ENCODE data around the gene C6orf89.

The C6orf89 gene

DNA sequence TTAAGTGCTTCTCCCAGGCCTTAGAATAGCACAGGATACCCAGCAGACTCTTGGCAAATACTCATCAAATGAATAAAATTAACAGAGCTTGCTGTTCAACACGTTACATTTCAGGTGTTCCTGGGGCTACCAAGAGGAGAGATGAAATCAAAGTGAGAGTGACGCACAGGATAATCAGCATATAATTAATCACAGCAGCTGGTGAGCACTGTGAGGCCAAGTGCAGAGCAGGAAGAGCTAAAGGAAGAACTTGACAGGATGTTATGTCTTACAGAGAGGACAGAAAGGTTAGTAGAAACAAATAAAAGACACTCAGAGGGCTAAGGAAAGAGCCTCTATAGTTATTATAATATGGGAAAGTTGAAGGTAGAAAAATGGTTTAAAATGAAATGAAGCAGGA, 19.9 kb upstream of the C6orf89 start:
- no peak overlapping the region for H3K4me2 ChIP-seq (ENCODE audit: low read length, poor library complexity, severe bottlenecking)
- peaks cover 54% of the 10 kb centered on the region for H3K79me1 ChIP-seq (replicated peaks; ENCODE audit: low read length, poor library complexity, severe bottlenecking)
- H3K18ac ChIP-seq (ENCODE audit: low read depth in 1 of 2, low read length in 2 of 2), result no peak overlapping the region
- no peak overlapping the region for H4K8ac ChIP-seq (ENCODE audit: low read length)
- peaks cover 17 to 26% of the 10 kb centered on the region in 2 experiments for H3K36me3 ChIP-seq (ENCODE audit: control insufficient read depth in 1 of 2, insufficient read depth in 2 of 2, low read depth in 1 of 2, low read length in 2 of 2)
- no peak overlapping the region for H3K27ac ChIP-seq (ENCODE audit: low read length, poor library complexity, severe bottlenecking)
- H2AK5ac ChIP-seq (ENCODE audit: low read length, severe bottlenecking), result no peak overlapping the region
- no peaks in the 10 kb centered on the region for H3K27me3 ChIP-seq (ENCODE audit: control insufficient read depth in 1 of 2, insufficient read depth in 1 of 2, low read length in 2 of 2)
- no peak overlapping the region for H2BK15ac ChIP-seq (ENCODE audit: low read depth, poor library complexity, severe bottlenecking)
- peaks cover 1% of the 10 kb centered on the region for H3K4me1 ChIP-seq (ENCODE audit: control insufficient read depth, insufficient read depth, low read depth, low read length)
- WGBS, result 78% methylated on average over 2 of the region's 2 CpGs
- H3K9ac ChIP-seq (ENCODE audit: low read length), result no peak overlapping the region
- no peak overlapping the region for H2BK5ac ChIP-seq (ENCODE audit: low read depth, low read length, poor library complexity, severe bottlenecking)
- H2BK120ac ChIP-seq (ENCODE audit: low read depth, low read length), result no peak overlapping the region
- no peak overlapping the region for H3K4me3 ChIP-seq (ENCODE audit: insufficient read depth in 1 of 2, low read depth in 1 of 2, low read length in 2 of 2)
- H2AFZ ChIP-seq (ENCODE audit: low read depth, low read length), result no peak overlapping the region
- no peak overlapping the region for H2BK12ac ChIP-seq (ENCODE audit: low read length in 2 of 2)
- DNase-seq, result no peak
- no peak overlapping the region for H4K91ac ChIP-seq (ENCODE audit: low read length)
- H3K9me3 ChIP-seq (ENCODE audit: control insufficient read depth, low read length), result no peaks in the 10 kb centered on the region
- H3K4ac ChIP-seq (ENCODE audit: low read depth in 1 of 2, low read length in 2 of 2), result no peak overlapping the region
- no peak overlapping the region for H3K14ac ChIP-seq (ENCODE audit: low read length in 2 of 2)
- no peak overlapping the region for H3K23ac ChIP-seq (ENCODE audit: low read length in 2 of 2)

DNA sequence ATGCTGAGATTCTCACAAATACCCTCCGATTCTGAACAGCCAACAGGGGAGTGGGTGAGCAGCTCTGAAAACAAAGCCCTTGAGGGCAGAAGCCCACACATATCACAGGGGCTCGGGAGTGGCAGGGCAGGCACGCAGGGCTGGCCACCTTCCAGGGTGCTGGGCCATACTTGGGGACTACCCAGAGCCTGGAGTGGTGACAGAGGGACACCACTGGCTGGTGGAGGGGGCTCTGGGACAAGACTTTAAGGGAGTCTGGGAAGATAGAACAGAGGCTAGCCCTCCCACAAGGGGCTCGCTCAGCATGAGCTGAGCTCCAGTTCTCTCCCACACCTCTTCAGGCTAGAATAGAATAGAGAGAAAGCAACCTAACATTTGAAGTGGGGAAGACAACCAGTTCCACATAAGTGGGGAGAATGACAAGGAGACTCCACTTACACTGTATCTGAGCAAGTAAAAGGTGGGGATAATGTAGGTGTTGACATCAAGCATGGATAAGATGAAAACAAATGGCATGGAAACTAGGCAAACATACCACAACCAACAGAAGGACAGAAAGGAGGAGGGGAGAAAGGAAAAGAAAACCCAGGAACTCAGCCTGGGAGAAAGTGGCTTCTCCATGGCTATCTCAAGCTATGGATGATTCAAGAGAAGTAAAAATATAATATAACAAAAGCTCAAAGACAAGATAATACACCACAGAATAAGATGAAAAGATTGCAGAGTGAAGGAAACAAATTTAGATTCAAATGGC, 18.1 kb upstream of the C6orf89 start:
- Histone ChIP-seq H3K4me2 (ENCODE audit: low read length, poor library complexity, severe bottlenecking) (no peak overlapping the region), H3K79me1 (replicated peaks; ENCODE audit: low read length, poor library complexity, severe bottlenecking) (peaks cover 47% of the 10 kb centered on the region), H3K9me3 (ENCODE audit: control insufficient read depth, low read length) (no peaks in the 10 kb centered on the region), H2BK15ac (ENCODE audit: low read depth, poor library complexity, severe bottlenecking) (no peak overlapping the region), H3K27me3 (ENCODE audit: control insufficient read depth in 1 of 2, insufficient read depth in 1 of 2, low read length in 2 of 2) (no peaks in the 10 kb centered on the region), H3K14ac (ENCODE audit: low read length in 2 of 2) (no peak overlapping the region), H2AFZ (ENCODE audit: low read depth, low read length) (no peak overlapping the region), H3K36me3 (ENCODE audit: control insufficient read depth in 1 of 2, insufficient read depth in 2 of 2, low read depth in 1 of 2, low read length in 2 of 2) (peaks cover 12 to 21% of the 10 kb centered on the region in 2 experiments), H4K8ac (ENCODE audit: low read length) (no peak overlapping the region), H3K4ac (ENCODE audit: low read depth in 1 of 2, low read length in 2 of 2) (no peak overlapping the region), H2BK120ac (ENCODE audit: low read depth, low read length) (no peak overlapping the region), H3K4me3 (ENCODE audit: insufficient read depth in 1 of 2, low read depth in 1 of 2, low read length in 2 of 2) (no peak overlapping the region), H2AK5ac (ENCODE audit: low read length, severe bottlenecking) (no peak overlapping the region), H3K27ac (ENCODE audit: low read length, poor library complexity, severe bottlenecking) (no peak overlapping the region), H3K4me1 (ENCODE audit: control insufficient read depth, insufficient read depth, low read depth, low read length) (peaks cover 1% of the 10 kb centered on the region), H3K9ac (ENCODE audit: low read length) (no peak overlapping the region), H2BK5ac (ENCODE audit: low read depth, low read length, poor library complexity, severe bottlenecking) (no peak overlapping the region), H4K91ac (ENCODE audit: low read length) (no peak overlapping the region), H3K18ac (ENCODE audit: low read depth in 1 of 2, low read length in 2 of 2) (no peak overlapping the region), H2BK12ac (ENCODE audit: low read length in 2 of 2) (no peak overlapping the region), H3K23ac (ENCODE audit: low read length in 2 of 2) (no peak overlapping the region)
- DNase-seq, result no peak
- 85% methylated on average over 3 of the region's 4 CpGs for WGBS

DNA sequence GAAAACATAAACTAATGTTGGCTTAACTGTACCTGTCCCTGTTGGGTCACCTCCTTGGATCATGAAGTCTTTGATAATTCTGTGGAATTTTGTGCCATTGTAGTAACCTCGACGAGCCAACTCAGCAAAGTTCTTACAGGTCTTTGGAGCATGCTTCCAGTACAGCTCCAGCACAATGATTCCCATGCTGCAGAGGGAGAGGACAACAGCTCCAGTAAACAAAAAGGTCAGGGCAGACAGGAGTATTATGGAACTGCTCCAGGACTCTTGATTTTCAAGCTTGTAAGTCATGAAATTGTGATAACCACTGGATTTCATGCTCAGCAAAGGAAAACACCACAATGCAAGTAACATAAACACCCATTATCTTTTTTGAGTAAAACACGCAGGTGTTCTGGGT, 14.1 kb upstream of the C6orf89 start:
- WGBS, result 94% methylated on average over 2 of the region's 3 CpGs
- H2AK5ac ChIP-seq (ENCODE audit: low read length, severe bottlenecking), result no peak overlapping the region
- no peak overlapping the region for H2AFZ ChIP-seq (ENCODE audit: low read depth, low read length)
- H2BK120ac ChIP-seq (ENCODE audit: low read depth, low read length), result no peak overlapping the region
- no peak overlapping the region for H3K9ac ChIP-seq (ENCODE audit: low read length)
- H3K23ac ChIP-seq (ENCODE audit: low read length in 2 of 2), result no peak overlapping the region
- DNase-seq, result no peak
- no peak overlapping the region for H3K18ac ChIP-seq (ENCODE audit: low read depth in 1 of 2, low read length in 2 of 2)
- H3K36me3 ChIP-seq (ENCODE audit: control insufficient read depth in 1 of 2, insufficient read depth in 2 of 2, low read depth in 1 of 2, low read length in 2 of 2), result peaks cover 3 to 12% of the 10 kb centered on the region in 2 experiments
- H3K27me3 ChIP-seq (ENCODE audit: control insufficient read depth in 1 of 2, insufficient read depth in 1 of 2, low read length in 2 of 2), result no peaks in the 10 kb centered on the region
- H4K8ac ChIP-seq (ENCODE audit: low read length), result no peak overlapping the region
- no peak overlapping the region for H2BK15ac ChIP-seq (ENCODE audit: low read depth, poor library complexity, severe bottlenecking)
- no peak overlapping the region for H2BK12ac ChIP-seq (ENCODE audit: low read length in 2 of 2)
- peaks cover 2% of the 10 kb centered on the region for H3K4me1 ChIP-seq (ENCODE audit: control insufficient read depth, insufficient read depth, low read depth, low read length)
- H3K14ac ChIP-seq (ENCODE audit: low read length in 2 of 2), result no peak overlapping the region
- H3K4ac ChIP-seq (ENCODE audit: low read depth in 1 of 2, low read length in 2 of 2), result no peak overlapping the region
- no peak overlapping the region for H3K4me3 ChIP-seq (ENCODE audit: insufficient read depth in 1 of 2, low read depth in 1 of 2, low read length in 2 of 2)
- H3K79me1 ChIP-seq (replicated peaks; ENCODE audit: low read length, poor library complexity, severe bottlenecking), result peaks cover 32% of the 10 kb centered on the region
- no peak overlapping the region for H4K91ac ChIP-seq (ENCODE audit: low read length)
- no peak overlapping the region for H3K27ac ChIP-seq (ENCODE audit: low read length, poor library complexity, severe bottlenecking)
- H3K9me3 ChIP-seq (ENCODE audit: control insufficient read depth, low read length), result no peaks in the 10 kb centered on the region
- no peak overlapping the region for H2BK5ac ChIP-seq (ENCODE audit: low read depth, low read length, poor library complexity, severe bottlenecking)
- H3K4me2 ChIP-seq (ENCODE audit: low read length, poor library complexity, severe bottlenecking), result no peak overlapping the region

DNA sequence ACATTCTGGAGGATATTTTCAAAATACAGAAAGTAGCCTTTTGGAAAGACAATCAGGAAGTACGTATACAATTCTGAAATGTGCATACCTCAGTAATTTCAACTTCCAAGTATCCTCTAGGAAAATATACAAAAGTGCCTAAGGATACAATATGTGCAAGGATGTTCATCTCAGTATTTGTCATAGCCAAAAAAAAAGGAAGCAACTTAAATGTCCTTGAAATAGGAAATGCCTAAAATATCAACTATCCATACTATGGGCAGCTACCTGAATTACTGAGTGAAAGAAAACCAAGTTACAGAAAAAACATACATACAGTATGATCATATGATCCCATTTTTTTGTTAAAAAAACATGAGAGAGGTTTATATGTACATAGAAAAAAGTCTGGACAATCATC, 12.6 kb upstream of the C6orf89 start:
- H3K14ac ChIP-seq (ENCODE audit: low read length in 2 of 2), result no peak overlapping the region
- no peak overlapping the region for H4K8ac ChIP-seq (ENCODE audit: low read length)

More for the DNA sequence above, 12.6 kb upstream of the C6orf89 start:
- Histone ChIP-seq H3K23ac (ENCODE audit: low read length in 2 of 2) (no peak overlapping the region), H3K27ac (ENCODE audit: low read length, poor library complexity, severe bottlenecking) (no peak overlapping the region), H3K4me2 (ENCODE audit: low read length, poor library complexity, severe bottlenecking) (no peak overlapping the region), H2AFZ (ENCODE audit: low read depth, low read length) (no peak overlapping the region), H3K9me3 (ENCODE audit: control insufficient read depth, low read length) (no peaks in the 10 kb centered on the region), H3K18ac (ENCODE audit: low read depth in 1 of 2, low read length in 2 of 2) (no peak overlapping the region), H3K27me3 (ENCODE audit: control insufficient read depth in 1 of 2, insufficient read depth in 1 of 2, low read length in 2 of 2) (no peaks in the 10 kb centered on the region), H3K4me1 (ENCODE audit: control insufficient read depth, insufficient read depth, low read depth, low read length) (peaks cover 2% of the 10 kb centered on the region), H3K36me3 (ENCODE audit: control insufficient read depth in 1 of 2, insufficient read depth in 2 of 2, low read depth in 1 of 2, low read length in 2 of 2) (peaks cover 3 to 12% of the 10 kb centered on the region in 2 experiments), H3K4ac (ENCODE audit: low read depth in 1 of 2, low read length in 2 of 2) (no peak overlapping the region), H4K91ac (ENCODE audit: low read length) (no peak overlapping the region), H2AK5ac (ENCODE audit: low read length, severe bottlenecking) (no peak overlapping the region), H3K79me1 (replicated peaks; ENCODE audit: low read length, poor library complexity, severe bottlenecking) (peaks cover 22% of the 10 kb centered on the region), H2BK120ac (ENCODE audit: low read depth, low read length) (no peak overlapping the region), H2BK5ac (ENCODE audit: low read depth, low read length, poor library complexity, severe bottlenecking) (no peak overlapping the region), H2BK15ac (ENCODE audit: low read depth, poor library complexity, severe bottlenecking) (no peak overlapping the region), H3K9ac (ENCODE audit: low read length) (peak overlapping the region; percentile 92), H2BK12ac (ENCODE audit: low read length in 2 of 2) (no peak overlapping the region), H3K4me3 (ENCODE audit: insufficient read depth in 1 of 2, low read depth in 1 of 2, low read length in 2 of 2) (no peak overlapping the region)
- no CpG with 5 or more reads among the region's 1 CpG for WGBS
- DNase-seq, result no peak
